Mucosa of rectum (tissue), 2 donors: ENCODE data around the gene PIGR.
A peak's percentile ranks its signal among the peaks of the same experiment; 100 is the strongest.
"Not testable (repeated sequence)": the region's sequence is repeated elsewhere in the genome, so short reads cannot be mapped to it uniquely, and the experiment has no call there.

Experiments used
- H3K27ac ChIP-seq, 2 donors: one replicate each; pipeline ENCODE4 v1.7.0; 2013; ENCODE audit warnings: inconsistent platforms in 2 of 2, low read depth in 2 of 2, low read length in 2 of 2
- H3K27me3 ChIP-seq, 2 donors: one replicate each; pipeline ENCODE4 v1.7.0; 2013; ENCODE audit warnings: low read length in 2 of 2; ENCODE audit not compliant: control insufficient read depth in 2 of 2, insufficient read depth in 2 of 2
- H3K36me3 ChIP-seq, 2 donors: one replicate each; pipeline ENCODE4 v1.7.0; 2013; ENCODE audit warnings: low read length in 2 of 2; ENCODE audit not compliant: control insufficient read depth in 2 of 2, insufficient read depth in 2 of 2
- H3K4me1 ChIP-seq, 2 donors: one replicate each; pipeline ENCODE4 v1.7.0; 2013; ENCODE audit warnings: low read length in 2 of 2, mild to moderate bottlenecking in 1 of 2; ENCODE audit not compliant: control insufficient read depth in 2 of 2, insufficient read depth in 2 of 2
- H3K4me3 ChIP-seq, 2 donors: one replicate each; pipeline ENCODE4 v1.7.0; 2013; ENCODE audit warnings: low read length in 2 of 2
- H3K9ac ChIP-seq, 2 donors: one replicate each; pipeline ENCODE4 v1.7.0; 2013; ENCODE audit warnings: low read length in 2 of 2, low read depth in 1 of 2, mild to moderate bottlenecking in 1 of 2
- H3K9me3 ChIP-seq, 2 donors: one replicate each; pipeline ENCODE4 v1.7.0; 2013; ENCODE audit warnings: low read length in 2 of 2; ENCODE audit not compliant: control insufficient read depth in 2 of 2
- donor health status: healthy.
- donor health status: Normal muscosa, but diverticular disease.

The PIGR gene

DNA sequence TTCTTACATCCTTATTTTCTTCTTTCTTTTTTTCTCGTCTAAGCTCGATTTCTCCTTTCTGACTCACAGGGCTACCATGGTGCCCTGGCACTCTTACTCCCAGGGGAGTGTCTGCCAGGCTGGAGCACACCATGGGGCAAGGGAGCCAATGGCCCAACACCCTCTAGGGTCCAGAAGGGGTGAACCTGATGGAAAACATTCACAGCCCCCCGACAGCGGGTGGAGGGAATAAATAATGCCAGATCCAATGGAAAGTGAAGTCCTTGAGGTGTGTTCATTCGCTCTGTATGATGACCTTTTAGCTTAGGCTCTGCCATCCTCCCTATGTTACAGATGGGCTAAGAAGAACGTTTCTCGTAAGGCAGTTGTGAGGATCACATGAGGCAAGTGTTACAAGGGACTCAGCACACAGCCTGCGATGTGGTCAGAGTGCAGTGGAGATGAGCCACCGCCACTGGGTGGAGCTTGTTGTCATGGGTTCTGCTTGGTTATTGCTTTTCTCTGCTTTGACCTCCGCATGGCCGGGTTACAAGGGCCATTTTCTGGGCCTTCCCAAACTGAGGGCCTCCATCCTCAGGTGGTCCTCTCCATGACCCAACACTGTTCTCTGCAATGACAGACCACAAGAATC is 21.0 kb downstream of the PIGR start:
- Histone ChIP-seq H3K4me3 (no peak overlapping the region), H3K27me3 (no peaks in the 10 kb centered on the region), H3K9ac (peak overlapping the region in 1 of 2 donors; percentile 44), H3K36me3 (peaks cover 6 to 7% of the 10 kb centered on the region in 2 donors), H3K9me3 (no peaks in the 10 kb centered on the region), H3K27ac (peak overlapping the region; percentile 67 to 87), H3K4me1 (peaks cover 41 to 48% of the 10 kb centered on the region in 2 donors)

DNA sequence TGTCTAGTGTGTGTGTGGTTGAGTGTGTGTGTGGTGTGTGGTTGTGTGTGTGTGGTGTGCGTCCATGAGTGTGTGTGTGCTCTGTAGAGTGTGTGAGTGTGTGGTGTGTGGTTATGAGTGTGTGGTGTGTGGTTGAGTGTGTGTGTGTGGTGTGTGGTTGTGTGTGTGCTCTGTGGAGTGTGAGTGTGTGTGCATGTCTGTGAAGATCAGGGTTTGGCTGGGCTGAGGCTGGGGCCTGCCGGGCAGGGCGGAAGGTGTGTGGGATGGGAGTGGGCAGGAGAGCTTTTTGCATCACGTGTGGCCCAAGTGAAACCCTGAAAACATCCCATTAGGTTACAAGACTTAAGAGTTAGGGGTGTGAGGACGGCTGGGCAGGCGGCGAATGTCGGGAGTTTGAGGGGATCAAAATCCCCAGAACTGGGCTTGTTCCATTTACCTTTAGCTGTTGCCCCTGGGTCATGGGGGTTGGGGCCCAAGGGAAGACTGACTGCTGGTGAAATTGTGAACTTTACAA is 21.6 kb downstream of the PIGR start:
- Histone ChIP-seq H3K36me3 (peaks cover under 1 to 2% of the 10 kb centered on the region in 2 donors), H3K9me3 (no peaks in the 10 kb centered on the region), H3K27me3 (no peaks in the 10 kb centered on the region), H3K4me3 (no peak overlapping the region), H3K27ac (peak overlapping the region; percentile 67 to 87), H3K4me1 (peaks cover 39 to 46% of the 10 kb centered on the region in 2 donors), H3K9ac (no peak overlapping the region)

DNA sequence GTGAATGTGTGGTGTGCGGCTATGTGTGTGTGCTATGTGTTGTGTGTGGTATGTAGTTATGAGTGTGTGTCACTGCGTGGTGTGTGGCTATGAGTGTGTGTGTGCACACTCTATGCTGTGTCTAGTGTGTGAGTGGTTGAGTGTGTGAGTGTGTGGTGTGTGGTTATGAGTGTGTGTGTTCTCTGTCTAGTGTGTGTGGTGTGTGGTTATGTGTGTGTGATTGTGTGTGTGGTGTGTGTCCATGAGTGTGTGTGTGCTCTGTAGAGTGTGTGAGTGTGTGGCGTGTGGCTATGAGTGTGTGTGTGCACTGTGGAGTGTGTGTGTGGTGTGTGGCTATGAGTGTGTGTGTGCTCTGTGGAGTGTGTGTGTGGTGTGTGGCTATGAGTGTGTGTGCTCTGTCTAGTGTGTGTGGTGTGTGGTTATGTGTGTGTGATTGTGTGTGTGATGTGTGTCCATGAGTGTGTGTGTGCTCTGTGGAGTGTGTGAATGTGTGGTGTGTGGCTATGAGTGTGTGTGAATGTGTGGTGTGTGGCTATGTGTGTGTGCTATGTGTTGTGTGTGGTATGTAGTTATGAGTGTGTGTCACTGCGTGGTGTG is 22.2 kb downstream of the PIGR start:
- H3K4me3 ChIP-seq, H3K27me3 ChIP-seq, H3K9me3 ChIP-seq, H3K36me3 ChIP-seq: not testable (repeated sequence)
- peaks cover 37 to 46% of the 10 kb centered on the region in 2 donors for H3K4me1 ChIP-seq
- H3K9ac ChIP-seq: peak overlapping the region; percentile 4 to 8
- H3K27ac ChIP-seq: peak overlapping the region; percentile 21 to 87

DNA sequence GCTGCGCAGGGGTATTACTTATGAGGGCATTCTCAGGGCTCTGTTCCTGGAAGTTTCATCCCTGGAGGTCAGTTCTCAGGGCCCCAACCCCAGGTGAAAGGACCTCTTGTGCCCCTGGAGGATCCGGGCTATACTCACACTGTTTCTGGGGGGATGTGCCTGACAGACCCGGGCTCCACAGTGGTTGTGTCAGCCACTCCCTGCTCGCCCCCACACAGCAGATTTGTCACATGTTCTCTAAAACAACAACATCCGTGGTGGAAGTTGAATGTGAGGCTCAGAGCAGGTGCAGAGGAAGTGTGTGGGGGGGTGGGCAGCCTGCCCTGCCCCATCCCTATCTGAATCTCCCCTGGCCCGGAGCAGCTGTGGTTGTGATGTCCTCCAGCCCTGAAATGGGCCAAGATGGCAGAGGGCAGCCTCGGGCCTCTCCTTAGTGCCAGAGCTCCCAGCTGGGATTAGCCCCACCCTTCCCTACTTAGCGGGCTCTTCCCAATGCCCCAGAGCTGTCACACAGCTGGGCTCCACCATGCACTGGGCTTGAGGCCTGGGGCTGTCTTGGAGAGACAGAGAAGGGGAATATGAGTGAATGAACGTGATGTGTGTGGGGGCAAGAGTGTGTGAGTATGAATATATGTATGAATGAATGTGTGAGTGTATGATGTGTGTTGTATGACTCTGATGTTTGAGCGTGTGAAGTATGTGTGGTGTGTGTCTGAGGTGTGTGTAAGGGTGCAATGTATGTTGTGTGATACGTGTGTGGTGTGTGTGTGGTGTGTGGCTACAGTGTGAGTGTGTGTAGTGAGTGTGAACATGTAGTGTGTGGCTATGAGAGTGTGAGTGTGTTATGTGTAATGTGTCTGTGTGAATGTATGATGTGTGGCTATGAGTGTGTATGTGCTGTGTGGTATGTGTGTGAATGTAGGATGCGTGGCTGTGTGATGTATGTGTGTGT is 23.0 kb downstream of the PIGR start:
- peak overlapping the region; percentile 73 to 89 for H3K27ac ChIP-seq
- no peaks in the 10 kb centered on the region for H3K9me3 ChIP-seq
- H3K4me3 ChIP-seq: peak overlapping the region in 1 of 2 donors; percentile 75
- peak overlapping the region; percentile 15 to 24 for H3K9ac ChIP-seq
- H3K4me1 ChIP-seq: peaks cover 32 to 41% of the 10 kb centered on the region in 2 donors
- no peaks in the 10 kb centered on the region for H3K36me3 ChIP-seq
- no peaks in the 10 kb centered on the region for H3K27me3 ChIP-seq

DNA sequence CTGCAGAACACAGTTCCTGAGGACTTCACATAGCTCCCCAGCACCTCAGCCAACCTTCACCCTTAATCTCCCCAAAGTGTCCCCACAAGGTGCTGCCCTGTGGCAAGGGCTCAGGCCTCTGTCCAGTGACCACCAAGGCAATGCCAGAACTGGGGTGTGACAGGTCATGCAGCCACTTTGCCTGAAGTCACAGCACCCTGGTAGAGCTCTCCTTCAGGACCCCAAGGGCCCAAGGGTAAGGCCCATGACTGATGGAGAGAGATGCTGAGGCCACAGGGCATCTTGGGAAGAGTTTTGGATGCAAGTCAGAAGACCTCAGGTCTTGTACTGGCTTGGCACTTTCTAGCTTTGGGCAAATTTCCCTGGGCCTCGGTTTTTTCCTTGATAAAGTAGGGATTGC is 23.7 kb downstream of the PIGR start:
- Histone ChIP-seq H3K9ac (peak overlapping the region; percentile 44 to 47), H3K4me3 (peak overlapping the region in 1 of 2 donors; percentile 75), H3K9me3 (no peaks in the 10 kb centered on the region), H3K27me3 (no peaks in the 10 kb centered on the region), H3K36me3 (no peaks in the 10 kb centered on the region), H3K27ac (peak overlapping the region; percentile 73 to 89), H3K4me1 (peaks cover 25 to 33% of the 10 kb centered on the region in 2 donors)

DNA sequence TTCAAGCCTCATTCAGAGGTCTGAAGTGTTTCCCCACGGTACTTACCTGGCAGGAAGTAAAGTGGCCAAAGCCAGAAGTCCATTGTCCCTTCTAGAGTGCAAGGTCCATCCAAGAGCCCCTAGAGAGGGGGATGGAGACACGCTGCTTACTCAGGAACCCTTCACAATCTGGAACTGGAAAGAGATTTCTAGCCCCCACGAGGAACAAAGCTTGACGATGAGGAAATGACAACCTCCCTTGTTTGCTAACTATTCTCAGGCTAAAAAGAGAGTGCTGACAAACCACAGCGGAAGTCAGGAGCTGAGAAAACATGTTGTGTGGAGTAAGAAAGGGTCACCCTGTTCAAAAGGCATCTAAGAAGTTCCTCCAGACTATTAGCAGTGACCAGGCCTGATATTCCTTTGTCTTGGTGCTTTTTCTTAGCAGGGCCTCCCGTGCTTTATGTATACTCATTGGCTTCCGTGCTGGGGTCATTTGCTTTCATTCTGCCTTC is 24.4 kb downstream of the PIGR start, which contains the start of gene FCMR:
FCMR (minus strand) TSS at position 170 of the 494 bp plus-strand sequence; CDS start at position 83, 87 bp downstream.
- Histone ChIP-seq H3K27me3 (no peaks in the 10 kb centered on the region), H3K36me3 (no peaks in the 10 kb centered on the region), H3K9me3 (no peaks in the 10 kb centered on the region), H3K4me3 (peak within 1 kb of the TSS; percentile 13 to 75), H3K27ac (peak within 1 kb of the TSS; percentile 73 to 89), H3K4me1 (peaks cover 21 to 30% of the 10 kb centered on the region in 2 donors), H3K9ac (peak within 1 kb of the TSS; percentile 44 to 81)

DNA sequence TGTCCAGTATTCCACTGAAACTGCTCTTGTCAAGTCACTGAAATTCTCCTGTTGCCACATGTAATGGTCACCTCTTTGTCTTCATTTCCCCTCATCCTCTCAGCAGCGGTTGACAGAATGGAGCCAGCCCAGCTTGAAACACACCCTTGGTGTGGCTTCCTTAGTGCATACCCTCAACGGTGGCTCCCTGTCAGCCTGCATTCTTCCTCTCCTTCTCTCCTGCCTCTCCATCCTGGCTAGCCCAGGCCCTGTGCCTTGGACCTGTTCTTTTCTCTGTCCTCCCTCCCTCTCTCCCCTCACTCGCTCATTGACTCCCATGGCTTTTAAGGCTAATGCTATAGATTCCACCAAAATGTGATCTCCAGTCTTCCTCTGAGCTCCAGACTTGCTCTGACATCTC is 28.2 kb downstream of the PIGR start:
- Histone ChIP-seq H3K4me1 (peaks cover 0 to 9% of the 10 kb centered on the region in 2 donors), H3K9ac (no peak overlapping the region), H3K27ac (no peak overlapping the region), H3K9me3 (no peaks in the 10 kb centered on the region), H3K27me3 (no peaks in the 10 kb centered on the region), H3K4me3 (peak overlapping the region in 1 of 2 donors; percentile 46), H3K36me3 (no peaks in the 10 kb centered on the region)

DNA sequence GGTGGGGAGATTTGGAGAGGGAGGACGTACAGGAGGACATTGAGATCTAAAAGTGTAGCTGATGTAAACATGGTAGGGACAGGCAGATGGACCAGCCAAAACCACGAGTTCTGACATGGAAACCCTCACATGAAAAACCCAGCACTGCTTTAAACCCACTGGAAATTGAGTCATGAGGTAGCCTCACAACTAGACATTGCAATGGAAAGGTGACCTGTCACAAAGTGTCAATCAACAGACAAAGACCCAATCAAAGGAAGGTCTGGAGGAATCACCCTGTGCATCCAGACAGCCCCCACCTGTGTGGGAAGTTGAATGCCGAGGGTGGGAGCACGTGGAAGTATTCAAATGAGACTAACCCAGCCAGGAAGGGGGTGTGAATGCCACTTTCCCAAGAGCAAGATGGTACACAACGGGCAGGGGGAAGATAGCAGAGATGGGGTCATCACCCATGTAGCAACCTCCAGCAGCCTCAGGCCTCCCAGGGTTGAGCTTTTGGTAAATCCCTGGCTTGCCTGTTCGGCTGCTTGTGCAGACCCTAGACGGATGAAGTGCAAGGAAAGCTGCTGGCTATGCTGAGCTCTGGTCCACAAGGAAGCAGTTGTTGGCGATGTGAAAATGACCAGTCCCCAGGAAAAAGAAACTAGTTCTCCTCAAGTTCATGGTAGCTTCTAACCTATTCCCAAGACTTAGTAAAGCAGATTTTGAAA is 30.1 kb downstream of the PIGR start:
- Histone ChIP-seq H3K27me3 (no peaks in the 10 kb centered on the region), H3K9me3 (no peaks in the 10 kb centered on the region), H3K36me3 (no peaks in the 10 kb centered on the region), H3K27ac (no peak overlapping the region), H3K9ac (no peak overlapping the region), H3K4me1 (peaks cover 2 to 3% of the 10 kb centered on the region in 2 donors), H3K4me3 (no peak overlapping the region)

DNA sequence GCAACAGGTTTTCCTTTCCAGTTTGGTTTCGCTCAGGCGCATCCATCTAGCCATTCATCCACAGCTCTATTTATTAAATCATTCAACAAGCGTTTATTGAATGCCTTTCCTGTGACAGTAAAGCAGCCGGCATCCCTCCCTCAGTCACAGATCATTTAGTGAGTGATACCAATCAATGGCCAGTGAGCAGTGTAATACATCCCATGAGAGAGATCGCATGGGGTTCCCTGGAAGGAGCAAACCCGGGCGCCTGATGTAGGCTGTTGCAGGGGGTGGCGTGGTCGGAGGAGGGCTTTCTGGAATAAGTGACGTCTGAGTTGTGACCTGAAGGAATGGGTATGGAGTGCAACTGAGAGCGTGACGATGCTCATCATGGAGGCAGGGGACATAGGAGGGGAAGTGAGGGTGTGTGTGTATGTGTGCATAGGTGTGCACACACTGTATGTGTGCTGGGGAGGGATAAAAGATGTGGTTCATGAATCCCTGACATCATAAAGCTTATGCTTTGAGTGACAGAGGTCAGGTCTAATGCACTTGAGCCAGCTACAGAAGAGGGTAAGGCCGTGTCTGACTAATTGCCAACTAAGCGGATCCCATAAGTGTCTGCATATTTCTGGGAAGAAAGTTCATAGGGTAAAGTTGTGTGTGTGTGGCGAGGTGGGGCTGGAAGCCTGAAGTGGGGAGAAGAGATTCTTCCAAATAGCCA is 31.1 kb downstream of the PIGR start:
- Histone ChIP-seq H3K4me1 (peaks cover 2 to 3% of the 10 kb centered on the region in 2 donors), H3K4me3 (no peak overlapping the region), H3K27me3 (no peaks in the 10 kb centered on the region), H3K27ac (no peak overlapping the region), H3K9me3 (no peaks in the 10 kb centered on the region), H3K36me3 (no peaks in the 10 kb centered on the region), H3K9ac (no peak overlapping the region)
